HG03135 (cell line): ENCODE measurements around the gene C1orf94.
"Not testable (repeated sequence)": the region's sequence is repeated elsewhere in the genome, so short reads cannot be mapped to it uniquely, and the experiment has no call there.

ENCODE experiments used
- ATAC-seq: cut with Tn5 transposase; IDR thresholded peaks from one replicate; pipeline ENCODE4 v1.9.1; 2021; ENCODE audit warnings: mild to moderate bottlenecking, moderate library complexity; ENCODE audit not compliant: unreplicated experiment

C1orf94 gene

GRCh38 chr1:34163792-34164731, 12.6 kb upstream of the C1orf94 start:
- no peak for ATAC-seq

DNA sequence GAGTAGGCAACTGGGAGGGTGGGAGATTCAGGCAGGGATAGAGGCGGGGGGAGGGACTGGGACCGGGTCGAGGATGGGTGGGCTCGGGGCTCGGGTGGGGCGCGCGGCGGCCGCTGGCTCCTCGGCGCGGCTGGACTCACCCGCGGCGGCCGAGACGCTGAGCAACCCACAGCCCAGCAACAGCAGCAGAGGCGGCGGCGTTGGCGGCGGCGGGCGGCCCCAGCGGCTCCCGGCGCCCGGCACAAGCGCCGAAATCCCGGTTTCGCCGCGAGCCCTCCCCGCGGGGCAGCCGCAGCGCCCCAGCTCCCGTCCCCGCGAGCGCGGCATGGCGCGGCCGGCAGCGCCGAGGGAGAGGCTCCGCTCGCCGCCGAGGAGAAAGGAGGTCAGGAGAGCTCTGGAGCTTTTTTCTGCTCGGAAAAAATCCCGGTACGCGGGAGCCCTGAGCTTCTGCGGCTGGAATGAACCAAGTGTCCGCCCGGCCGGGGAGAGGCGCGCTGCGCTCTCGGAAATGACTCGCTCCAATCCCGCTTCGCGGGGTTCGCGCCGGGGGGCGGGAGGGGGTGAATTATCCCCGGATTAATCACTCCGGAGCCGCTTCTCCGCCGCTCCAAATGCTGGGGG, 11.8 kb upstream of the C1orf94 start, which contains the start of gene CSMD2:
Gene CSMD2 (minus strand): TSS at position 460 of the 621 bp plus-strand sequence. CDS start 133 bp downstream, at position 327.
- no peak for ATAC-seq

GRCh38 chr1:34165422-34165921, 11.2 kb upstream of the C1orf94 start:
- no peak for ATAC-seq

DNA sequence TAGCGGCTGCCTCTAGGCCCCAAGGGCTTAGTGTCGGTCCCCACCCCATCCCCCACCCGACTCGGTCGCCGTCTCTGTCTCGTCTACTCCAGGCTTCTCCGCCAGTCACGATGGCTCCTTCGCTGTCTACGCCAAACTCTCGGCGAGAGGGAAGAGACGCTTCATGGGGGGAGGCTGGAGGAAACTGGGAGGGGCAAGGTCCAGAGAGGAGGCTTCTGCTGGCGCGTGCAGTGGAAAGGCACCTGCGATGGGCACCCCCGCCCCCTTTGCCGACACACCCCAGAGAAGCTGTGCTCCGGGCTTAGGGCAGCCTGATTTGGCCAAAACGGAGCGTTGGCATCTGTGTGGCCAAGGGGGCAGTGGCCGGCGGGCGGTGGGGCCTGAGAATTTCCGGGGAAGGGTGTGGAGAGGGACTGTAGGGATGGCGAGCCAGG, 10.5 kb upstream of the C1orf94 start:
- ATAC-seq, result no peak

DNA sequence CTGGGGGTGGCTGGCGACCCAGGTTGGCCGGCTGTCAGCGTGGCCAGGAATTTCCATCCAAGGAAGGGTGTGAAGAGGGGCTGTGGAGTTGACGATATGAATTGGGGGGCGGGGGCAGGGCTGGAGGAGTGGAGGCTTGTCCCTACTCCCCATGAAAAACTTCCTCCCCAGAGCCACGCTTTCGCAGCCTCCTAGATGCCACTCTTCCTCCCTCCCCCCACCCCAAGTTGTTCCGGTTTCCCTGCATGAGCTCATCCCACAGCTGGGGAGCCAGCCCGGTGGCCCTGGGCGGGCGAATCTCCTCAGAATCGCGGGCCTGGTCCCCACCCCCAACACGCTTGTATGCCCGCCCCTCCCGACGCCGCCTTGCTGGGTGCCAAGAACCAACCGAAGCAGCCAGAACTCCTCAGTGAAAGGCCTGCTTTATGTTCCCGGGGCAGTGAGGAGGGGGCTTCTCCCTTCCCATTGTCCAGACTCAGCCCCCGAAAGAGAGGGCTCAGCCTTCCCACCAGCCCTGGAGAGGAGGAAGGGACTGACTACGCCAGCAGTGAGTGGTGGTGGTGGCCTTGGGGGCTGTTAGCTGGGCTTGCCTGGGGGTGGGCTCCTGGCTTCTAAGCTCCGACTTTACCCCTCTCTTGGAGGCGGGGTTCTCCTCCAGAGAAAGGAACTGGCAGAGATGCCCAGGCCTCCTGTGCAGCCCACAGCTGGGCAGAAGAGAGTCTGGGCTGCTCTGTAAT, 9.9 kb upstream of the C1orf94 start:
- no peak for ATAC-seq

GRCh38 chr1:34167389-34167788, 9.3 kb upstream of the C1orf94 start:
- ATAC-seq, result no peak

GRCh38 chr1:34175744-34176143, 963 bp upstream of the C1orf94 start:
- no peak for ATAC-seq

GRCh38 chr1:34178072-34178471, 1.4 kb downstream of the C1orf94 start:
- ATAC-seq, result no peak

- ATAC-seq, result not testable (repeated sequence)
Measured at GRCh38 chr1:34183381-34183780, 6.7 kb downstream of the C1orf94 start.

- no peak for ATAC-seq
Measured at GRCh38 chr1:34186741-34187494, 10.2 kb downstream of the C1orf94 start.

GRCh38 chr1:34188418-34188817, 11.7 kb downstream of the C1orf94 start:
- no peak for ATAC-seq

DNA sequence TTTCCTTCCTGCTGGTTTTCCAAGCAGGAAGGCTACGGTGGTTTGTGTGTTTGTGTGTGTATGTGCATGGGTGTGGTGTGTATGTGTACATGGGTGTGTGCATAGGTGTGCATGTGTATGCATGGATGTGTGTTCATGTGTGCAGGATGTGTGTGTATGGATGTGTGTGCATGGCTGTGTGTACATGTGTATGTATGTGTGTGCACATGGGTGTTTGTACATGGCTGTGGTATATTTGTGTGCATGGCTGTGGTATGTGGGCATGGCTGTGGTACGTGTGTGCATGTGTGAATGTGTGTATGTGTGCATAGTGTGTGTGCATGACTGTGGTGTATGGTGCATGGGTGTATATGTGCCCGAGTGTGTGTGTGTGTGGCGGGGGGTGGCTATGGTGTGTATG, 12.3 kb downstream of the C1orf94 start:
- ATAC-seq, result no peak

DNA sequence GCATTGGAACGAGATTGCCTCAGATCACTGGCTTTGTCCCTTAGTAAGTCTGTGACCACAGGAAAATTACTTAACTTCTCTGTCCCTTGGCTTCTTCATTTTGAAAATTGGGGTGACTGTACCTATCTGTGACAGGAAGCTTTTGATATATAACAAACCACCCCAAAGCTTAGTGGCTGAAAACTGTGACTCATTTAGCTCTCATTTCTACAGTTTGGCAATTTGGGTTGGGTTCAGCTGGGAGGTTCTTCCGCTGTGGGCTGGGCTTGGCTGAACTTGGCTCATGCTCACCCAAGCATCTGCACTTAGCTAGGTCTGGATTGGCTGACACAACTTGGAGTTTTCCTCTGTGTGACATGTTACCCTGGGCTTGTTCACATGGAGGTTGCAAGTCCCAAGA, 14.0 kb downstream of the C1orf94 start:
- ATAC-seq, result no peak

DNA sequence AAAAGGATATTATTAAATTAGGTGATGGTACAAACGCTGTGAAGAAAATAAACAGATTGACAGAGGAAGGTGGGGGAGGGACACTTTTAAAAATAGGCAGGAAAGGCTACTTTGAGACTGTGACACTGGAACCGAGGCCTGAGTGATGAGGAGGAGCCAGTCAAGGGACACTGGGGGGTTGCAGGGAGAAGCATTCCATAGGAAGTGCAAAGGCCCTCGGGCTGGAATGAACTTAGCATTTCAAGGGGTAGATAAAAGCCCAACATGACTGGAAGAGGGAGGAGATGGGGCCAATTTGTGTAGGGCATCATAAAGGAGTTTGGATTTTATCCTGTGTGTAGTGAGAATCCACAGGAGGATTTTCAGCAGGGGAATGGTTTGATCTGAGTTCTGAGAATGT, 15.9 kb downstream of the C1orf94 start:
- ATAC-seq, result no peak

GRCh38 chr1:34199927-34200326, 23.2 kb downstream of the C1orf94 start:
- ATAC-seq, result no peak

DNA sequence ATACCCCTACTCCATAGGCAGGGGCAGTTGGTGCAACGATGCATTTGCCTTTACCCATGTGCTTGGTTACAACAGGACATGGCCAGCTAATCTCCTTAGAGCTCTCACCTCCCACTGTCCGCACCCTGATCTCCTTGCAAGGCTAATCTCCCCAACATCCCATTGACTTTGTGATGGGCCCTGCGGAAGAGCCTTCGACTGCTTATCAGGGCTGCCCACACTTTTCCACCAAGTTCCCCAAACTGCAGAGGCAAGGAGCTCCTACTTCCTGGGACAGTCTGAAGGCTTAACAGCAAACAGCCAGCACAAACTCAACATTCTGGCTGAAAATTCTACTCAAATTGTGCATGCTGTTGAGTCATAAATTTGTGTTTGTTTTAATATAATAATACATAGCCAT, 36.0 kb downstream of the C1orf94 start:
- no peak for ATAC-seq

GRCh38 chr1:34213956-34214355, 37.2 kb downstream of the C1orf94 start:
- no peak for ATAC-seq

DNA sequence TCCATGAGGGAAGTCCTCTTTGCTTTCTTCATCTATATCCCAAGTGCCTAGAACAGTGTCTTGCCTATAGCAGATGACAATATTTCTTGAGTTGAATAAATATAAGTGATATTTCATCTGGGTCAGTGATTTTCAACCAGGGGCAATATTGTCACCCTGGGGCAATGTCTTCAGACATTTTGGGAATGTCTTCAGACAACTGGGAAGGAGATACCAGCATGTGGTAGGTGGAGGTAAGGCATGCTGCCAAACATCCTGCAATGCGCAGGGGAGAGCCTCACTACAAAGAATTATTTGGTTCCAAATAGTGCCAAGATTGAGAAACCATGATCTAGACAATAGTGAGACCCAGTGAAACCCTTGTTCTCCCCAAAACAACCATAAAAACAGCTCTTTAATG, 54.7 kb downstream of the C1orf94 start:
- no peak for ATAC-seq

DNA sequence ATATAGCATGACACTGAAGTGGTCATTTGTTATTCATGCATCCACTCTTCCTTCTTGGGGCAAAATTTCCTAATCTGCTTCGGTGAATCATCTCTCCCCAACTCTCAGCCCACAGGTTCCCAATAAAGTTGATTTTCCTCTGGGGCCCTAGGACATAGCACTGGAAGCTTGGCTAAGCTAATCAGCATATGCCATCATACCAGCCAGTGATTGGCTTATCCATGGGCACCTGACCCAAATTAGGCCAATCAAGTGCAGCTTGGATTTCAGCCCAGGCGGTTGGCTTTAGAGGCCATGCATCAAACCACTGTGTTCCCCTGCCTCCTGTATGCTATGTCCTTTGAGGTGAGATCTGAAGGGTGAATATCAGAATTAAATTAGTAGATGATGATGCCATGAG, 58.9 kb downstream of the C1orf94 start:
- no peak for ATAC-seq

DNA sequence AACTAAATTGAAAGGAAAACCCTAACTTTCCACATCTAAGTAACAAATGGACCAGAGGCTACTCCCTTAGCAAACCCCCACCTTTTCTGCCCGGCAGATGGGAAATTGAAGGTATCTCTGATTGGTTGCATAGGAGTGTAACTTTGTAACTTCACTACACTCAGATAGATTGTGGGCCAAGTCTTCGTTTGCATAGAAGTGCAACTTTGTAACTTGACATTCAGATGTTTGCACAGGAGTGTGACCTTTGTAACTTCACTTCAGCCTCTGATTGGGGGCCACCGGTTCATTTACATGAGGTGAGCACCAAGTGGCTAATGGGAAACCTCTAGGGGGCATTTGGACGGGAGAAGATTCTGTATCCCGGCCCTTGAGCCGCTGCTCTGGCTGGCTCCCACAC, 59.4 kb downstream of the C1orf94 start:
- no peak for ATAC-seq
